HUES48 (cell line): ENCODE results near the gene NXPE2.
"Not testable (repeated sequence)": the region's sequence is repeated elsewhere in the genome, so short reads cannot be mapped to it uniquely, and the experiment has no call there.

ENCODE experiments used
- H3K27ac ChIP-seq: one replicate; pipeline ENCODE4 v1.7.0; 2013; ENCODE audit warnings: low read depth, low read length, inconsistent platforms
- H3K27me3 ChIP-seq: 2 replicates; pipeline ENCODE4 v1.6.1; 2013; ENCODE audit warnings: mild to moderate bottlenecking, low read length; ENCODE audit not compliant: control insufficient read depth, insufficient read depth
- H3K36me3 ChIP-seq: 2 replicates; pipeline ENCODE4 v1.6.1; 2013; ENCODE audit warnings: low read length; ENCODE audit not compliant: control insufficient read depth, insufficient read depth
- H3K4me1 ChIP-seq: 2 replicates; pipeline ENCODE4 v1.6.1; 2013; ENCODE audit warnings: mild to moderate bottlenecking, low read length; ENCODE audit not compliant: control insufficient read depth, insufficient read depth
- H3K4me3 ChIP-seq: 2 replicates; pipeline ENCODE4 v1.5.1; 2013; ENCODE audit warnings: mild to moderate bottlenecking, low read depth, low read length
- H3K9ac ChIP-seq: 2 replicates; pipeline ENCODE4 v1.6.1; 2013; ENCODE audit warnings: mild to moderate bottlenecking, low read depth, low read length, moderate library complexity
- H3K9me3 ChIP-seq: 2 replicates; pipeline ENCODE4 v1.6.1; 2013; ENCODE audit warnings: low read length; ENCODE audit not compliant: control insufficient read depth, insufficient read depth

Gene NXPE2

DNA sequence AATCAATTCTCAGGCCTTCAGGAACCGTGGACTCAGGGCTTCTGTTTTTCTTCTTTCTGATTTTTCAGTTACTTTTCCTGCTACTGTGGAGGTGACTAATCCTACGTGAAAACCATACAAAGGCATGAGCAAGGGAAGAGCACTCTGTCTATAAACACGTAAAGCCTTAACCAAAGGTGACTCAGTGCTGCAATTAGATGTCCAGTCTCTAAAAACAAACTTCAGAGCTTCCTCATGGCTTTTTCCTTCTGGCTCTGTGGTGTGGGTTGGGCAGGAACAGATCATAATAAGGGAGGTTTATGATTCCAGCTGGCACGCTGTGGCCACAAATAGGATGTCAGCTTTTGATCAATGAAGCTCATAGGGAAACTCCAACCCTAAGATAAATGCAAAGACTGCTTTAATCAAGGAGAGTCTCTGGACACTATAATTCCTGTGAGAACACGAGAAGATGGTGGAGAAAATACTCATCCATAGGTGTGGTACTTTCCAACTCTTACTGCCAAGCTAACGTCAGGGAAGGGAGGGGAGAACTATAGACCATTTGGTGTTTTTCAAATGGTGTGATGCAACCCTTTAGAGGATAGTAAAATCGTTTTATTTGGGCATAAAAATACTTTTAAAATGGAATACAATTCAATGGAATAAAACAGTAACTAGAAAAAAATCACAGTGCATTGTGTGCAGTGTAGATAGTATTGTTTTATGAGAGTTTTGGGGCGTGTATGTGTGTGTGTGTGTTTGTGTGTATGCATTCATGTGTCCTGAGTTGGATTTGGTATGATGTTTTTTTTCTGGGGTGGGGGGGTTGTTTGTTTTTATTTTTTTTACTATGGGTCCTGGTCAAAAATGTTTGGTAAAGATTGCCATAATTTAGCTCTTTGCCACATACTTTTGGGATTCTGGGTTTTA, at the start of gene NXPE2:
Gene NXPE2 (plus strand): TSS at position 403 of the 912 bp plus-strand sequence. CDS start 49 bp downstream, at position 452.
- Histone ChIP-seq H3K27ac (no peak within 1 kb of the TSS), H3K4me3 (no peak within 1 kb of the TSS), H3K36me3 (no peaks in the 10 kb centered on the region), H3K9me3 (peaks cover 20% of the 10 kb centered on the region), H3K9ac (no peak within 1 kb of the TSS), H3K27me3 (no peaks in the 10 kb centered on the region), H3K4me1 (no peaks in the 10 kb centered on the region)

DNA sequence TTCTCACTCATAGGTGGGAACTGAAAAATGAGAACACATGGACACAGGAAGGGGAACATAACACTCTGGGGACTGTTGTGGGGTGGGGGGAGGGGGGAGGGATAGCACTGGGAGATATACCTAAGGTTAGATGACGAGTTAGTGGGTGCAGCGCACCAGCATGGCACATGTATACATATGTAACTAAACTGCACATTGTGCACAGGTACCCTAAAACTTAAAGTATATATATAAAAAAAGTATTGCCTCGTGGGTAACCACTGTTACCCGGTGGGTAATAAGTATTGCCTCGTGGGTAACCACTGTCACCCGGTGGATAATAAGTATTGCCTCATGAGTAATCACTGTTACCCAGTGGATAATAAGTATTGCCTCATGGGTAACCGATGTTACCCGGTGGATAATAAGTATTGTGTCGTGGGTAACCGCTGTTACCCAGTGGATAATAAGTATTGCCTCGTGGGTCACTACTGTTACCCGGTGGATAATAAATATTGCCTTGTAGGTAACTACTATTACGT, 46.8 kb upstream of the NXPE2 start:
- not testable (repeated sequence) for H3K4me3 ChIP-seq, H3K9me3 ChIP-seq, H3K27me3 ChIP-seq, H3K36me3 ChIP-seq, H3K9ac ChIP-seq, H3K27ac ChIP-seq, H3K4me1 ChIP-seq

GRCh38 chr11:114639440-114639839, 38.9 kb upstream of the NXPE2 start:
- not testable (repeated sequence) for H3K9me3 ChIP-seq, H3K9ac ChIP-seq, H3K36me3 ChIP-seq, H3K4me3 ChIP-seq, H3K27ac ChIP-seq, H3K4me1 ChIP-seq, H3K27me3 ChIP-seq

DNA sequence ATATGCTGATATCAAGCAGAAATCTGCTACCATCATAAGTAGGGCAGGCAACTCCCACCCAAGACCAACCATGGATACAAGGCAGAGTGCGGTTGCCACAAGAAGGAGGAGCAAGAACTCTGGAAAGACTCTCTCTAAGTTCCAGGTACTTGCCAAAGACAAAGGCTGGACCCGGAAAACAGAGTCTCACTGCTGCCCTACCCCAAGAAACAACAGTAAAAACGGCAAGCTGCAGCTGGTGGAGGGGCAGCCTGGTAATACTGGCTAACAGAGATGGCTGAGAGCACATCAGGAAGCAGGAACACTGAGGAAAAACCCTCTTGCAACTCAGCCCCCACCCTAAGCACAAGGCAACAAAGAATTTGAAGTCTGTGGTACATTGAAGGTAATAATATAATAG, 27.7 kb upstream of the NXPE2 start:
- H3K4me3 ChIP-seq = no peak overlapping the region
- no peaks in the 10 kb centered on the region for H3K36me3 ChIP-seq
- no peaks in the 10 kb centered on the region for H3K4me1 ChIP-seq
- H3K27me3 ChIP-seq = no peaks in the 10 kb centered on the region
- no peak overlapping the region for H3K9ac ChIP-seq
- H3K27ac ChIP-seq = no peak overlapping the region
- peaks cover 4% of the 10 kb centered on the region; the same call in 1 of the 2 replicates for H3K9me3 ChIP-seq

GRCh38 chr11:114651145-114651718, 27.1 kb upstream of the NXPE2 start:
- Histone ChIP-seq H3K4me1 (no peaks in the 10 kb centered on the region), H3K9me3 (peaks cover 4% of the 10 kb centered on the region; the same call in 1 of the 2 replicates), H3K27me3 (no peaks in the 10 kb centered on the region), H3K9ac (no peak overlapping the region), H3K36me3 (no peaks in the 10 kb centered on the region), H3K27ac (no peak overlapping the region), H3K4me3 (no peak overlapping the region)

GRCh38 chr11:114653148-114653547, 25.2 kb upstream of the NXPE2 start:
- no peaks in the 10 kb centered on the region for H3K27me3 ChIP-seq
- no peak overlapping the region for H3K9ac ChIP-seq
- no peaks in the 10 kb centered on the region for H3K4me1 ChIP-seq
- no peak overlapping the region for H3K27ac ChIP-seq
- no peaks in the 10 kb centered on the region for H3K36me3 ChIP-seq
- peaks cover 4% of the 10 kb centered on the region; the same call in 1 of the 2 replicates for H3K9me3 ChIP-seq
- H3K4me3 ChIP-seq = no peak overlapping the region

- H3K27me3 ChIP-seq = no peaks in the 10 kb centered on the region
- H3K27ac ChIP-seq = no peak overlapping the region
- H3K9me3 ChIP-seq = no peaks in the 10 kb centered on the region
- no peaks in the 10 kb centered on the region for H3K36me3 ChIP-seq
- H3K4me1 ChIP-seq = no peaks in the 10 kb centered on the region
- no peak overlapping the region for H3K4me3 ChIP-seq
- no peak overlapping the region for H3K9ac ChIP-seq
Measured at GRCh38 chr11:114664641-114665040, 13.7 kb upstream of the NXPE2 start.

- Histone ChIP-seq H3K9me3 (no peaks in the 10 kb centered on the region; the same call in 1 of the 2 replicates), H3K4me1 (no peaks in the 10 kb centered on the region), H3K27ac (no peak overlapping the region), H3K4me3 (no peak overlapping the region), H3K36me3 (no peaks in the 10 kb centered on the region), H3K9ac (no peak overlapping the region), H3K27me3 (no peaks in the 10 kb centered on the region)
Measured at GRCh38 chr11:114666760-114667159, 11.6 kb upstream of the NXPE2 start.

GRCh38 chr11:114668109-114668508, 10.2 kb upstream of the NXPE2 start:
- Histone ChIP-seq H3K9ac (no peak overlapping the region), H3K9me3 (no peaks in the 10 kb centered on the region; the same call in 1 of the 2 replicates), H3K27ac (no peak overlapping the region), H3K36me3 (no peaks in the 10 kb centered on the region), H3K4me3 (no peak overlapping the region), H3K4me1 (no peaks in the 10 kb centered on the region), H3K27me3 (no peaks in the 10 kb centered on the region)

- H3K4me3 ChIP-seq = no peak overlapping the region
- no peak overlapping the region for H3K27ac ChIP-seq
- no peaks in the 10 kb centered on the region for H3K36me3 ChIP-seq
- H3K9ac ChIP-seq = no peak overlapping the region
- no peaks in the 10 kb centered on the region for H3K4me1 ChIP-seq
- H3K9me3 ChIP-seq = peaks cover 2% of the 10 kb centered on the region; the same call in 1 of the 2 replicates
- no peaks in the 10 kb centered on the region for H3K27me3 ChIP-seq
Measured at GRCh38 chr11:114673661-114674060, 4.7 kb upstream of the NXPE2 start.

DNA sequence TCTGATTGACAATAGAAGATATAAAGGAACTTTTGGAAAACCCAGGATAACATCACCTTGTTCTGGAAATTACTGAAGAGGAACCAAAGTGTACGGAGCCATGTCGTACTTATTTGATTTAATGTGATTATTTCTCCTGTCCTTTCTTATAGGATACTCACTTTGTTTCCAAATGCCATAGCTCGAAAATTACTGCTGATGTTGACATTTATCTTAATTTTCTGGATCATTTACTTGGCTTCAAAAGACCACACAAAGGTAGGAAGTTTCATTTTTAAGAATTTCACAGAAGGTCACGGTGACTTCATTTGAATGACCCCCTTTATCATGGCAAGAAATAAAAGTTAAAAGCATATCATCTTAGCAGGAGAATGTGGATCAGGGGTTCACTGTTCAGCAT, 1.2 kb downstream of the NXPE2 start:
- Histone ChIP-seq H3K27ac (no peak overlapping the region), H3K4me3 (no peak overlapping the region), H3K4me1 (no peaks in the 10 kb centered on the region), H3K9me3 (peaks cover 28% of the 10 kb centered on the region), H3K27me3 (no peaks in the 10 kb centered on the region), H3K36me3 (no peaks in the 10 kb centered on the region), H3K9ac (no peak overlapping the region)
